DOHH2 (cell line): ENCODE measurements around the gene ABCB8.

Experiments
- H3F3A ChIP-seq: fragments of 200-600 bp; sonication (generic), shearing (Covaris generic); 2 replicates; pipeline ENCODE4 v1.6.0; 2016; ENCODE audit warnings: antibody characterized with exemption, mild to moderate bottlenecking; ENCODE audit not compliant: control insufficient read depth, insufficient read depth
- H3K27ac ChIP-seq: fragments of 200-600 bp; sonication (generic); 2 replicates; pipeline ENCODE4 v1.5.1; 2014; ENCODE audit warnings: low read depth, mild to moderate bottlenecking, low read length, moderate library complexity
- H3K27me3 ChIP-seq: fragments of 200-600 bp; sonication (generic); 2 replicates; pipeline ENCODE4 v1.6.1; 2014; ENCODE audit warnings: mild to moderate bottlenecking, low read length, mixed read lengths; ENCODE audit not compliant: control insufficient read depth
- H3K36me3 ChIP-seq: fragments of 200-600 bp; sonication (generic); 2 replicates; pipeline ENCODE4 v1.6.1; 2014; ENCODE audit warnings: mild to moderate bottlenecking, low read length, moderate library complexity, mixed read lengths; ENCODE audit not compliant: control insufficient read depth
- H3K4me1 ChIP-seq: fragments of 200-600 bp; sonication (generic); 2 replicates; pipeline ENCODE4 v1.6.1; 2014; ENCODE audit warnings: mild to moderate bottlenecking, low read length, mixed read lengths; ENCODE audit not compliant: control insufficient read depth
- H3K4me2 ChIP-seq: fragments of 200-600 bp; sonication (generic); 2 replicates; pipeline ENCODE4 v1.6.0; 2014; ENCODE audit warnings: mild to moderate bottlenecking, low read length, moderate library complexity
- H3K4me3 ChIP-seq: fragments of 200-600 bp; sonication (generic); 2 replicates; pipeline ENCODE4 v1.5.1; 2014; ENCODE audit warnings: mild to moderate bottlenecking, low read length, mixed read lengths
- H3K79me2 ChIP-seq: fragments of 200-600 bp; sonication (generic); 2 replicates; pipeline ENCODE4 v1.6.1; 2014; ENCODE audit warnings: mild to moderate bottlenecking, low read length, mixed read lengths; ENCODE audit not compliant: control insufficient read depth
- H3K9me2 ChIP-seq: fragments of 200-600 bp; sonication (generic); replicated peaks from 2 replicates; pipeline ENCODE4 v1.6.1; 2014; ENCODE audit warnings: mild to moderate bottlenecking, low read length, mixed read lengths; ENCODE audit not compliant: control insufficient read depth
- H3K9me3 ChIP-seq: fragments of 200-600 bp; sonication (generic); 2 replicates; pipeline ENCODE4 v1.6.1; 2014; ENCODE audit warnings: antibody characterized with exemption, low read length, mixed read lengths; ENCODE audit not compliant: control insufficient read depth, insufficient read depth
- H4K20me1 ChIP-seq: fragments of 200-600 bp; sonication (generic); 2 replicates; pipeline ENCODE4 v1.6.0; 2014; ENCODE audit warnings: low read depth, mild to moderate bottlenecking, antibody characterized with exemption, low read length, moderate library complexity; ENCODE audit not compliant: control insufficient read depth, insufficient read depth
- EZH2phosphoT487 ChIP-seq: fragments of 200-600 bp; sonication (generic); IDR thresholded peaks from 2 replicates; pipeline ENCODE4 v1.6.1; 2017; ENCODE audit warnings: borderline replicate concordance, mild to moderate bottlenecking, antibody characterized with exemption, low read length, moderate library complexity, mixed read lengths
- TF ChIP-seq, protein P1 (sequence below): fragments of 200-600 bp; sonication (generic); IDR thresholded peaks from one replicate; pipeline ENCODE4 v1.5.1; 2014; ENCODE audit warnings: antibody characterized with exemption, mild to moderate bottlenecking, low read depth, low read length; ENCODE audit not compliant: poor library complexity, severe bottlenecking

Gene ABCB8

GRCh38 chr7:151091431-151091830 lies 63.2 kb downstream of the ABCB8 start:
- Histone ChIP-seq H3K27ac (no peak overlapping the region), H4K20me1 (peaks cover 7% of the 10 kb centered on the region)

DNA sequence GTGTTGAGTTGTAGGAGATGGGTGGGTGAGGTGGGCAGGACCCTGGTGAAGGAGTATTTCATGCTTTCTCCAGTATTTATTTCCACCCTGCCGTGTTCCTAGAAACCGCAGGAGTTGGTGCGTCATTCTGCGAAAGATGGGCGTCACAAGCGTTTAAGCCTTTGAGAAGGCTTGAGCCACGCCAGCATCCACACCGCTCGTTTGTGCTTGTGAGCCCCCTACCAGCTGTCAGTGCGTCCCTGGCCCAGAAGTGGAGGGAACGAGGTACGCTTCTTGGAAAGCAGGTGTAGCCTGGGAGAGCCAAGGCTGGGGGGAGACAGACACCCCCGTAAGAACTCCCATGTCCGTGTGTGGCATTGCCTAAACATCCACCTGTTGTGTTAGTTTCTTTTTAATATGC lies 63.7 kb downstream of the ABCB8 start:
- no peak overlapping the region for H3K4me3 ChIP-seq
- H3K79me2 ChIP-seq = no peaks in the 10 kb centered on the region
- TF ChIP-seq, protein P1, sequence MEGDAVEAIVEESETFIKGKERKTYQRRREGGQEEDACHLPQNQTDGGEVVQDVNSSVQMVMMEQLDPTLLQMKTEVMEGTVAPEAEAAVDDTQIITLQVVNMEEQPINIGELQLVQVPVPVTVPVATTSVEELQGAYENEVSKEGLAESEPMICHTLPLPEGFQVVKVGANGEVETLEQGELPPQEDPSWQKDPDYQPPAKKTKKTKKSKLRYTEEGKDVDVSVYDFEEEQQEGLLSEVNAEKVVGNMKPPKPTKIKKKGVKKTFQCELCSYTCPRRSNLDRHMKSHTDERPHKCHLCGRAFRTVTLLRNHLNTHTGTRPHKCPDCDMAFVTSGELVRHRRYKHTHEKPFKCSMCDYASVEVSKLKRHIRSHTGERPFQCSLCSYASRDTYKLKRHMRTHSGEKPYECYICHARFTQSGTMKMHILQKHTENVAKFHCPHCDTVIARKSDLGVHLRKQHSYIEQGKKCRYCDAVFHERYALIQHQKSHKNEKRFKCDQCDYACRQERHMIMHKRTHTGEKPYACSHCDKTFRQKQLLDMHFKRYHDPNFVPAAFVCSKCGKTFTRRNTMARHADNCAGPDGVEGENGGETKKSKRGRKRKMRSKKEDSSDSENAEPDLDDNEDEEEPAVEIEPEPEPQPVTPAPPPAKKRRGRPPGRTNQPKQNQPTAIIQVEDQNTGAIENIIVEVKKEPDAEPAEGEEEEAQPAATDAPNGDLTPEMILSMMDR = no peak
- no peak for TF ChIP-seq EZH2phosphoT487
- no peaks in the 10 kb centered on the region for H3K36me3 ChIP-seq
- no peak overlapping the region for H3K4me2 ChIP-seq
- peaks cover 33% of the 10 kb centered on the region for H3K27me3 ChIP-seq
- no peaks in the 10 kb centered on the region for H3F3A ChIP-seq
- H3K4me1 ChIP-seq = peaks cover 10% of the 10 kb centered on the region
- H3K9me2 ChIP-seq = no peaks in the 10 kb centered on the region
- no peaks in the 10 kb centered on the region for H3K9me3 ChIP-seq
- peaks cover 6% of the 10 kb centered on the region for H4K20me1 ChIP-seq
- H3K27ac ChIP-seq = no peak overlapping the region

More at GRCh38 chr7:151091431-151091830, 63.2 kb downstream of the ABCB8 start:
- Histone ChIP-seq H3K27me3 (peaks cover 36% of the 10 kb centered on the region), H3K4me1 (peaks cover 12% of the 10 kb centered on the region), H3K36me3 (no peaks in the 10 kb centered on the region), H3K9me3 (no peaks in the 10 kb centered on the region), H3K4me3 (no peak overlapping the region), H3K9me2 (no peaks in the 10 kb centered on the region), H3K4me2 (no peak overlapping the region), H3K79me2 (no peaks in the 10 kb centered on the region), H3F3A (no peaks in the 10 kb centered on the region)
- TF ChIP-seq, protein P1 = peak; percentile 83
- no peak for TF ChIP-seq EZH2phosphoT487

DNA sequence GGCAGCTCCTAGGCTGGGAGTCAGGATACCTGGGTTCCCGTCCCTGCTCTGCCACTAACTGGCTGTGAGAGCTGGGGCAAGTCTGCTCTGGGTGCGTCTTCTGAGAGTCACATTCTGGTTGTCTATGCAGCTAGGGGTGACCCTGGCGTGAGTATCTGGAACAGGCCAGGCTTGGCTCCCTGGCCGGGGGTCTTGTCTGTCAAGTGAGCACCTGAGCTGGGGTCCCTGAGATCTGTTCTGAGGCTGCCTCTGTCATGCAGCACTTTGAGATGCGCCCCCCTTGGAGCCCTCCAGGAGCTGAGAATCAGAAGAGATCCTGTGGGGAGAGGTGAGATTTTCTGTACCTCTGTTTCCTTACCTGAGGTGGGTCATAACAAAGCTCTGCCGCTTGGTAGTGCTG lies 65.5 kb downstream of the ABCB8 start:
- Histone ChIP-seq H3F3A (no peaks in the 10 kb centered on the region), H3K4me1 (peaks cover 6% of the 10 kb centered on the region; the same call in 1 of the 2 replicates), H3K9me2 (no peaks in the 10 kb centered on the region), H3K4me3 (no peak overlapping the region), H3K9me3 (no peaks in the 10 kb centered on the region), H3K27me3 (peaks cover 16% of the 10 kb centered on the region), H3K79me2 (no peaks in the 10 kb centered on the region), H3K36me3 (no peaks in the 10 kb centered on the region), H3K4me2 (no peak overlapping the region), H3K27ac (no peak overlapping the region), H4K20me1 (no peaks in the 10 kb centered on the region)
- TF ChIP-seq, protein P1 = no peak
- no peak for TF ChIP-seq EZH2phosphoT487

- no peak overlapping the region for H3K4me2 ChIP-seq
Observed at GRCh38 chr7:151094675-151095074, 66.4 kb downstream of the ABCB8 start.

More at GRCh38 chr7:151094675-151095074, 66.4 kb downstream of the ABCB8 start:
- H3K79me2 ChIP-seq = no peaks in the 10 kb centered on the region
- no peaks in the 10 kb centered on the region for H3K9me2 ChIP-seq
- TF ChIP-seq, protein P1 = no peak
- TF ChIP-seq EZH2phosphoT487 = no peak
- no peak overlapping the region for H3K27ac ChIP-seq
- peaks cover 6% of the 10 kb centered on the region for H3K27me3 ChIP-seq
- H3K4me3 ChIP-seq = no peak overlapping the region
- no peaks in the 10 kb centered on the region for H3F3A ChIP-seq
- no peaks in the 10 kb centered on the region for H3K36me3 ChIP-seq
- H4K20me1 ChIP-seq = no peaks in the 10 kb centered on the region
- peaks cover 6% of the 10 kb centered on the region; the same call in 1 of the 2 replicates for H3K4me1 ChIP-seq
- no peaks in the 10 kb centered on the region for H3K9me3 ChIP-seq
